ENCODE measurements around the gene RDH12. TPM values are rescaled to one million over a fixed set of nuclear protein-coding genes. Genes with fewer than 3 reads are reported as not detected.

RDH12 gene
- total RNA-seq, 3 donors from 2014 or later = not detected

- DNase-seq (peak in 1 of 3 donors; percentile 23), ATAC-seq (peak; percentile 42)
- TF ChIP-seq CTCF (IDR thresholded peaks at IDR 0.05) = no peak
- Histone ChIP-seq H3K4me1 (ENCODE audit: low read depth) (no peaks in the 10 kb centered on the region), H3K9me3 (no peaks in the 10 kb centered on the region), H3K36me3 (ENCODE audit: low read depth) (no peaks in the 10 kb centered on the region), H3K4me3 (no peak overlapping the region)
- intact Hi-C loops (cut with DNase I, micrococcal nuclease) = no loop called here
Measured at GRCh38 chr14:67736771-67737170, 35.1 kb downstream of the RDH12 start.

- H3K36me3 ChIP-seq (ENCODE audit: low read depth) = no peaks in the 10 kb centered on the region
- peak in 2 of 3 donors; percentile 55 to 59 for DNase-seq
- no peak for TF ChIP-seq CTCF (IDR thresholded peaks at IDR 0.05)
- no peaks in the 10 kb centered on the region for H3K9me3 ChIP-seq
- no peaks in the 10 kb centered on the region for H3K4me1 ChIP-seq (ENCODE audit: low read depth)
- peak; percentile 92 for ATAC-seq
- H3K4me3 ChIP-seq = no peak overlapping the region
- intact Hi-C loops (cut with DNase I, micrococcal nuclease) = no loop called here
Measured at GRCh38 chr14:67738740-67739504, 37.2 kb downstream of the RDH12 start.

GRCh38 chr14:67744046-67744445 is 42.4 kb downstream of the RDH12 start:
- DNase-seq (no peak), ATAC-seq (no peak)
- TF ChIP-seq CTCF (IDR thresholded peaks at IDR 0.05) = no peak
- Histone ChIP-seq H3K36me3 (ENCODE audit: low read depth) (no peaks in the 10 kb centered on the region), H3K4me3 (no peak overlapping the region), H3K9me3 (no peaks in the 10 kb centered on the region), H3K4me1 (ENCODE audit: low read depth) (no peaks in the 10 kb centered on the region)
- intact Hi-C loops (cut with DNase I, micrococcal nuclease) = no loop called here

- no peaks in the 10 kb centered on the region for H3K4me1 ChIP-seq (ENCODE audit: low read depth)
- TF ChIP-seq CTCF (IDR thresholded peaks at IDR 0.05) = no peak
- H3K9me3 ChIP-seq = no peaks in the 10 kb centered on the region
- DNase-seq = no peak
- H3K4me3 ChIP-seq = no peak overlapping the region
- intact Hi-C loops (cut with DNase I, micrococcal nuclease) = no loop called here
- ATAC-seq = no peak
- no peaks in the 10 kb centered on the region for H3K36me3 ChIP-seq (ENCODE audit: low read depth)
Measured at GRCh38 chr14:67746927-67747326, 45.2 kb downstream of the RDH12 start.

GRCh38 chr14:67748312-67748711 is 46.6 kb downstream of the RDH12 start:
- DNase-seq (no peak), ATAC-seq (no peak)
- intact Hi-C loops (cut with DNase I, micrococcal nuclease) = no loop called here
- H3K4me1 ChIP-seq (ENCODE audit: low read depth) = no peaks in the 10 kb centered on the region
- TF ChIP-seq CTCF (IDR thresholded peaks at IDR 0.05) = no peak
- peaks cover 2% of the 10 kb centered on the region for H3K36me3 ChIP-seq (ENCODE audit: low read depth)
- H3K4me3 ChIP-seq = no peak overlapping the region
- no peaks in the 10 kb centered on the region for H3K9me3 ChIP-seq

Measured in mucosa of descending colon (tissue), 3 donors.